Keratinocyte (primary cell): ENCODE results near the gene STRA6. TPM values are rescaled to one million over a fixed set of nuclear protein-coding genes. Genes with fewer than 3 reads are reported as not detected.

Experiments
- DNase-seq: peaks from one replicate; pipeline ENCODE4 v3.0.0-alpha.2; 2011; ENCODE audit warnings: low read depth, missing footprints, low spot score
- FAIRE-seq: peaks from 2 replicates; lab custom pipeline; 2011; peaks lifted over from hg19 to GRCh38; lab: Jason Lieb, UNC
- H2AFZ ChIP-seq: 2 replicates; pipeline ENCODE4 v1.6.0; 2012; ENCODE audit warnings: low read length, control low read depth, inconsistent platforms; ENCODE audit not compliant: control insufficient read depth
- H3K27ac ChIP-seq: 2 replicates; pipeline ENCODE4 v1.5.1; 2011; ENCODE audit warnings: low read length; ENCODE audit not compliant: control insufficient read depth, insufficient read depth
- H3K27me3 ChIP-seq: 3 replicates; pipeline ENCODE4 v1.6.0; 2011; ENCODE audit warnings: low read length; ENCODE audit not compliant: control insufficient read depth, insufficient read depth; ENCODE audit errors: extremely low read depth
- H3K36me3 ChIP-seq, 2 experiments: 2 replicates in 1 of 2; 3 replicates in 1 of 2; pipeline ENCODE4 v1.5.1; 2011; ENCODE audit warnings: low read length in 2 of 2, mild to moderate bottlenecking in 1 of 2; ENCODE audit not compliant: control insufficient read depth in 2 of 2, insufficient read depth in 2 of 2; ENCODE audit errors: extremely low read depth in 1 of 2
- H3K4me1 ChIP-seq: 3 replicates; pipeline ENCODE4 v1.5.1; 2011; ENCODE audit warnings: low read length; ENCODE audit not compliant: control insufficient read depth, insufficient read depth; ENCODE audit errors: extremely low read depth
- H3K4me2 ChIP-seq: 3 replicates; pipeline ENCODE4 v1.6.0; 2011; ENCODE audit warnings: low read depth, low read length; ENCODE audit not compliant: control insufficient read depth, insufficient read depth; ENCODE audit errors: extremely low read depth
- H3K4me3 ChIP-seq, 3 experiments: fragments of 200-600 bp in 1 of 3; sonication (generic) in 1 of 3; 2 replicates in 2 of 3; 3 replicates in 1 of 3; pipeline ENCODE4 v1.5.1; 2011 to 2016; ENCODE audit warnings: low read length in 3 of 3, mild to moderate bottlenecking in 3 of 3, control low read depth in 2 of 3, inconsistent platforms in 1 of 3, low read depth in 1 of 3, mixed read lengths in 1 of 3, mixed run types in 1 of 3, moderate library complexity in 1 of 3; ENCODE audit not compliant: control insufficient read depth in 2 of 3, insufficient read depth in 2 of 3; ENCODE audit errors: extremely low read depth in 1 of 3
- H3K79me2 ChIP-seq: 2 replicates; pipeline ENCODE4 v1.6.0; 2012; ENCODE audit warnings: low read length; ENCODE audit not compliant: control insufficient read depth, insufficient read depth
- H3K9ac ChIP-seq: 3 replicates; pipeline ENCODE4 v1.6.0; 2011; ENCODE audit warnings: low read length; ENCODE audit not compliant: control insufficient read depth, insufficient read depth; ENCODE audit errors: extremely low read depth
- H3K9me1 ChIP-seq: 3 replicates; pipeline ENCODE4 v1.6.0; 2011; ENCODE audit warnings: low read length; ENCODE audit not compliant: control insufficient read depth, insufficient read depth; ENCODE audit errors: extremely low read depth
- H3K9me3 ChIP-seq: 2 replicates; pipeline ENCODE4 v1.5.1; 2012; ENCODE audit warnings: low read depth, low read length; ENCODE audit not compliant: control insufficient read depth
- H4K20me1 ChIP-seq: 3 replicates; pipeline ENCODE4 v1.6.0; 2011; ENCODE audit warnings: low read length; ENCODE audit not compliant: control insufficient read depth, insufficient read depth; ENCODE audit errors: extremely low read depth
- EZH2 ChIP-seq: IDR thresholded peaks from one replicate; pipeline ENCODE4 v1.6.1; 2012; ENCODE audit warnings: inconsistent platforms, mild to moderate bottlenecking, low read length, moderate library complexity
- dilution Hi-C: fragments of 300-500 bp; cut with MboI; formaldehyde crosslinking; loops from one replicate; pipeline ENCODE4 v1.7.0; 2020; ENCODE audit warnings: low sequenced_read_pairs; ENCODE audit not compliant: extremely low pct_ligation_motif_present
- polyA plus RNA-seq, 5 experiments: library from polyadenylated mRNA; depleted of rRNA in 3 of 5; stranded (reverse) in 3 of 5; stranded (forward) in 1 of 5; unstranded in 1 of 5; fragments of >200 nt; gene quantifications; 1 replicate in 1 of 5; 2 replicates in 3 of 5; 3 replicates in 1 of 5; pipeline versions ENCODE4 v1.2.1 to v1.2.3, GENCODE V29; 2011 to 2012; ENCODE audit warnings: missing spikeins in 2 of 5, low read depth in 1 of 5, low replicate concordance in 1 of 5
- TF ChIP-seq, protein P1 (sequence below), 3 experiments: IDR thresholded peaks in 1 of 3; conservative IDR thresholded peaks in 1 of 3; optimal IDR thresholded peaks in 1 of 3; 2 replicates in 2 of 3; 3 replicates in 1 of 3; pipeline versions ENCODE3 to v1.5.1; 2011; ENCODE audit warnings: low read length in 3 of 3, mild to moderate bottlenecking in 3 of 3, moderate library complexity in 2 of 3, control low read depth in 1 of 3, inconsistent platforms in 1 of 3; ENCODE audit not compliant: insufficient read depth in 2 of 3; ENCODE audit errors: extremely low read depth in 1 of 3

Gene STRA6
- polyA plus RNA-seq, 1 donor (not counting 4 experiments of a cell fraction or from before 2014, with no cell fraction given) = not detected

DNA sequence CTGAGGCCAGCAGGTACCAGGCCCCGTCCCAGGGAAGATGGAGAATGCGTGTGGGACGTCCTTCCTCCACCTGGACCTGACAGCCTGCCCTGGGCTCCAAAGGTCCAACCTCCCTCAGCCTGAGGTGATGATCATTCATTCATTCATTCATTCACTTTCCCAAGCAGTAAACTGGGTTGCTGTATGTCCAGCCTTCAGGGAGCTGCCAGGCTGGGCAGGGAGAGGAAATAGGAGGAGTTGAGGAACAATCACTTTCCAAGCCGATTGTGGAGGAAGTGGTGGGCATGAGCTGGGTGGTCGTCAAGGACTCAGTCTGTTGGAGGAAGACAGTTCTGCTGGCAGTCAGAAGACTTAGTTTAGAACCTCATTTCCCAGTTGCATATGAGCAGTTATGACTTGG, 23.3 kb upstream of the STRA6 start:
- Histone ChIP-seq H3K4me2 (no peak overlapping the region), H3K9me3 (no peaks in the 10 kb centered on the region), H2AFZ (no peak overlapping the region), H3K4me3 (no peak overlapping the region), H4K20me1 (no peaks in the 10 kb centered on the region), H3K79me2 (no peaks in the 10 kb centered on the region), H3K9me1 (no peaks in the 10 kb centered on the region), H3K27me3 (peaks cover 67% of the 10 kb centered on the region), H3K36me3 (no peaks in the 10 kb centered on the region), H3K4me1 (no peaks in the 10 kb centered on the region), H3K9ac (no peak overlapping the region), H3K27ac (no peak overlapping the region)
- no peak for TF ChIP-seq EZH2
- TF ChIP-seq, protein P1, sequence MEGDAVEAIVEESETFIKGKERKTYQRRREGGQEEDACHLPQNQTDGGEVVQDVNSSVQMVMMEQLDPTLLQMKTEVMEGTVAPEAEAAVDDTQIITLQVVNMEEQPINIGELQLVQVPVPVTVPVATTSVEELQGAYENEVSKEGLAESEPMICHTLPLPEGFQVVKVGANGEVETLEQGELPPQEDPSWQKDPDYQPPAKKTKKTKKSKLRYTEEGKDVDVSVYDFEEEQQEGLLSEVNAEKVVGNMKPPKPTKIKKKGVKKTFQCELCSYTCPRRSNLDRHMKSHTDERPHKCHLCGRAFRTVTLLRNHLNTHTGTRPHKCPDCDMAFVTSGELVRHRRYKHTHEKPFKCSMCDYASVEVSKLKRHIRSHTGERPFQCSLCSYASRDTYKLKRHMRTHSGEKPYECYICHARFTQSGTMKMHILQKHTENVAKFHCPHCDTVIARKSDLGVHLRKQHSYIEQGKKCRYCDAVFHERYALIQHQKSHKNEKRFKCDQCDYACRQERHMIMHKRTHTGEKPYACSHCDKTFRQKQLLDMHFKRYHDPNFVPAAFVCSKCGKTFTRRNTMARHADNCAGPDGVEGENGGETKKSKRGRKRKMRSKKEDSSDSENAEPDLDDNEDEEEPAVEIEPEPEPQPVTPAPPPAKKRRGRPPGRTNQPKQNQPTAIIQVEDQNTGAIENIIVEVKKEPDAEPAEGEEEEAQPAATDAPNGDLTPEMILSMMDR (optimal IDR thresholded peaks at IDR 0.05 in 1 of 3, IDR thresholded peaks at IDR 0.05 in 1 of 3, conservative IDR thresholded peaks at IDR 0.05 in 1 of 3; ENCODE audit: extremely low read depth in 1 of 3, insufficient read depth in 2 of 3, low read length in 3 of 3) = no peak
- FAIRE-seq (no peak), DNase-seq (no peak)
- dilution Hi-C loops = no loop called here

DNA sequence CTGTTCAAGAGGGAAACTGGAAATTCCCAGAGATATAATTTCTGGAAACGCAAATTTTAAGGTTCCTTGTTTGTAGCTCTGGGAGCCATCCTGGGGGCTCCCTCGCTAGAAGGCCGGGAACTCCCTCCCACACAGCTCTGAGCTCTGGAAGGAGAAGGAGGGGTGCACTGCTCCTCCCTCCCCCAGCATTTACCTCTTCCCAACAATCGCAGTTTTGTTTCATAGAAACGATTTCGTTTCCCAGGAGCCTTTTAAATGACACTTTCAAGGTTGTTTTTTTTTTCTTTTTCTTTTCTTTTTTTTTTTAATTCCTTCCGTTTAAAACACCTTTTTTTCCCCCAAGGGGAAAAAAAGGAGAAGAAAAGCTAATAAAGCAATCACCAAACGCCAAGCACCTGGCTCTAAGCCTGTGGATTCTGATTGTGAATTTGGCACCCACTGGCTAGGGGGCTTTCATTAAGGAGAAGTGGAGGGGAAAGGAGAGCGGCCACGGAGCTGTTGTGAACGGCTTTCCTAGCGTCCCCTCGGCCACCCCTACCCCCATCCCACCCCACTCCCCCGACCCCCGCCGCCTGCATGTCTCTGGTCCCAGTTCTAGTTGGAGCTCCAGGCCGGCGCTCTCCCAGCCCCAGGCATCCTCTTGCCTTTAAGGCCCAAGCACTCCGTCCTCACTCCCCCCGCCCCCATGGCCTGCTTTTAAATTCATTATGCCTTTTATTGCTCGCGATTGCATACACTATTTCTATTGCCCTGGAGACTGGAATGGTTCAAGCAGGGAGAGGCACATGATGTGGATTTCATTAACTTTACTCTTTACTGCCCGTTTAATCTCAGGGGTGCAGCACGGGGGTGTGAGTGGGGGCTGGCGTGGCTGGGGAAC, 19.9 kb upstream of the STRA6 start:
- FAIRE-seq = no peak
- no peak for DNase-seq
- no peak overlapping the region for H3K4me2 ChIP-seq
- H3K36me3 ChIP-seq = no peaks in the 10 kb centered on the region
- no peaks in the 10 kb centered on the region for H3K9me3 ChIP-seq
- TF ChIP-seq EZH2 = no peak
- TF ChIP-seq, protein P1 (optimal IDR thresholded peaks at IDR 0.05 in 1 of 3, IDR thresholded peaks at IDR 0.05 in 1 of 3, conservative IDR thresholded peaks at IDR 0.05 in 1 of 3; ENCODE audit: extremely low read depth in 1 of 3, insufficient read depth in 2 of 3, low read length in 3 of 3) = no peak
- no peak overlapping the region for H2AFZ ChIP-seq
- H3K4me3 ChIP-seq = no peak overlapping the region
- no peaks in the 10 kb centered on the region for H4K20me1 ChIP-seq
- no peaks in the 10 kb centered on the region for H3K4me1 ChIP-seq
- H3K27me3 ChIP-seq = peaks cover 57% of the 10 kb centered on the region
- no peak overlapping the region for H3K9ac ChIP-seq
- dilution Hi-C loops = no loop called here
- H3K79me2 ChIP-seq = no peaks in the 10 kb centered on the region
- H3K9me1 ChIP-seq = no peaks in the 10 kb centered on the region
- no peak overlapping the region for H3K27ac ChIP-seq
